Gastrocnemius medialis (tissue), 4 donors: ENCODE measurements around the gene ANKRD53. TPM values are rescaled to one million over a fixed set of nuclear protein-coding genes. Genes with fewer than 3 reads are reported as not detected.

ENCODE experiments used
- ATAC-seq, 2 donors: fragments of 150-250 bp; one replicate each; pipeline ENCODE4 v1.9.1; 2016
- DNase-seq, 2 donors: peaks; one replicate each; pipeline ENCODE4 v3.0.0-alpha.2; 2019
- H3K27ac ChIP-seq, 4 donors: fragments of 200-600 bp; sonication (generic); 1 replicate in 1 of 4; 2 replicates in 3 of 4; pipeline ENCODE4 v1.5.1; 2016 to 2018; ENCODE audit warnings: mild to moderate bottlenecking in 2 of 4, moderate library complexity in 1 of 4
- H3K27me3 ChIP-seq, 3 donors: fragments of 200-600 bp; sonication (generic) in 2 of 3; 1 replicate in 1 of 3; 2 replicates in 2 of 3; pipeline versions ENCODE4 v1.5.1 to v1.6.0; 2016 to 2019; ENCODE audit warnings: mild to moderate bottlenecking in 1 of 3, moderate library complexity in 1 of 3
- H3K36me3 ChIP-seq, 2 donors: fragments of 200-600 bp; sonication (generic) in 1 of 2; one replicate each; pipeline ENCODE4 v1.5.1; 2017 to 2018
- H3K4me1 ChIP-seq, 2 donors: fragments of 200-600 bp; sonication (generic) in 1 of 2; one replicate each; pipeline ENCODE4 v1.5.1; 2016 to 2017; ENCODE audit warnings: mild to moderate bottlenecking in 2 of 2
- H3K4me3 ChIP-seq, 4 donors: fragments of 200-600 bp; sonication (generic) in 3 of 4; 1 replicate in 1 of 4; 2 replicates in 3 of 4; pipeline ENCODE4 v1.5.1; 2016 to 2019; ENCODE audit warnings: mild to moderate bottlenecking in 2 of 4
- H3K9me3 ChIP-seq, 3 donors: fragments of 200-600 bp; sonication (generic) in 2 of 3; 1 replicate in 1 of 3; 2 replicates in 2 of 3; pipeline ENCODE4 v1.5.1; 2016 to 2019
- CTCF ChIP-seq, 5 experiments: fragments of 450-650 bp in 3 of 5; fragments of 200-600 bp in 2 of 5; sonication (generic) in 2 of 5; IDR thresholded peaks in 4 of 5; conservative IDR thresholded peaks in 1 of 5; 1 replicate in 4 of 5; 2 replicates in 1 of 5; pipeline ENCODE4 v1.5.1; 2016 to 2019; ENCODE audit warnings: antibody characterized with exemption in 5 of 5, mild to moderate bottlenecking in 3 of 5, moderate library complexity in 3 of 5
- POLR2A ChIP-seq, 2 donors: fragments of 450-650 bp; IDR thresholded peaks; one replicate each; pipeline ENCODE4 v1.6.1; 2017; ENCODE audit warnings: antibody characterized with exemption in 2 of 2, mild to moderate bottlenecking in 2 of 2, moderate library complexity in 2 of 2
- in situ Hi-C, 4 donors: fragments of 200-750 bp; cut with MboI; loops; one replicate each; pipeline versions ENCODE4 v1.15.0 to v1.8.0; 2017; ENCODE audit warnings: low sequenced_read_pairs in 4 of 4
- intact Hi-C: fragments of 100-400 bp; cut with DNase I; formaldehyde crosslinking; loops from one replicate; pipeline ENCODE4 v1.15.1; 2023; ENCODE audit warnings: low total_unique reads
- total RNA-seq, 4 donors: library from RNA; depleted of rRNA; stranded (reverse); fragments of >200 nt; gene quantifications; one replicate each; pipeline versions ENCODE4 v1.1.0 to v1.2.3, GENCODE V29; 2016

Gene ANKRD53
- total RNA-seq, result 1 to 10 TPM in 1 of 4 donors, under 1 TPM in 1, not detected in 2; 0.44 to 2.0 TPM

GRCh38 chr2:70978341-70979179 is at the start of gene ANKRD53:
Gene ANKRD53 (plus strand): TSS chr2:70978630. CDS start chr2:70978646, 16 bp downstream.
- in situ Hi-C loops (no loop called here), intact Hi-C loops (no loop called here)
- no peaks in the 10 kb centered on the region for H3K9me3 ChIP-seq
- ATAC-seq, result peak in 1 of 2 donors; percentile 18
- DNase-seq, result no peak
- H3K4me3 ChIP-seq, result peak within 1 kb of the TSS; percentile 53 to 73 (median 66)
- no peak for TF ChIP-seq POLR2A (IDR thresholded peaks at IDR 0.05)
- no peak for TF ChIP-seq CTCF (IDR thresholded peaks at IDR 0.05 in 4 of 5, conservative IDR thresholded peaks at IDR 0.05 in 1 of 5)
- no peaks in the 10 kb centered on the region for H3K36me3 ChIP-seq
- peaks cover 4 to 11% of the 10 kb centered on the region in 2 donors for H3K4me1 ChIP-seq
- H3K27me3 ChIP-seq, result peaks cover 0 to 6% (median 0%) of the 10 kb centered on the region in 3 donors
- peak within 1 kb of the TSS; percentile 64 to 81 (median 68) for H3K27ac ChIP-seq

GRCh38 chr2:70930371-70931329 is 47.8 kb upstream of the ANKRD53 start:
- in situ Hi-C loops (loop anchor here in 1 of 4 donors (25.0 kb wide), 1 partner anchor 143 kb away; the partner anchor contains the start of gene FIGLA), intact Hi-C loops (no loop called here)
- Histone ChIP-seq H3K27me3 (no peaks in the 10 kb centered on the region), H3K27ac (no peak overlapping the region), H3K4me1 (no peaks in the 10 kb centered on the region), H3K9me3 (no peaks in the 10 kb centered on the region), H3K4me3 (no peak overlapping the region), H3K36me3 (no peaks in the 10 kb centered on the region)
- DNase-seq (no peak), ATAC-seq (no peak)
- no peak for TF ChIP-seq POLR2A (IDR thresholded peaks at IDR 0.05)
- no peak for TF ChIP-seq CTCF (IDR thresholded peaks at IDR 0.05 in 4 of 5, conservative IDR thresholded peaks at IDR 0.05 in 1 of 5)

GRCh38 chr2:70931376-70932000 is 46.9 kb upstream of the ANKRD53 start:
- intact Hi-C loops (no loop called here), in situ Hi-C loops (loop anchor here in 1 of 4 donors (25.0 kb wide), 1 partner anchor 144 kb away; the partner anchor contains the start of gene FIGLA)
- DNase-seq (no peak), ATAC-seq (no peak)
- no peaks in the 10 kb centered on the region for H3K36me3 ChIP-seq
- no peaks in the 10 kb centered on the region for H3K4me1 ChIP-seq
- H3K9me3 ChIP-seq, result no peaks in the 10 kb centered on the region
- H3K4me3 ChIP-seq, result no peak overlapping the region
- no peak overlapping the region for H3K27ac ChIP-seq
- TF ChIP-seq CTCF (IDR thresholded peaks at IDR 0.05 in 4 of 5, conservative IDR thresholded peaks at IDR 0.05 in 1 of 5) (no peak), POLR2A (IDR thresholded peaks at IDR 0.05) (no peak)
- no peaks in the 10 kb centered on the region for H3K27me3 ChIP-seq

GRCh38 chr2:70932631-70933230 is 45.7 kb upstream of the ANKRD53 start:
- in situ Hi-C loops, result loop anchor here in 1 of 4 donors (25.0 kb wide), 1 partner anchor 145 kb away; the partner anchor contains the start of gene FIGLA
- no peaks in the 10 kb centered on the region for H3K9me3 ChIP-seq
- no peak overlapping the region for H3K27ac ChIP-seq
- H3K4me1 ChIP-seq, result no peaks in the 10 kb centered on the region
- DNase-seq (no peak), ATAC-seq (no peak)
- H3K4me3 ChIP-seq, result no peak overlapping the region
- intact Hi-C loops, result no loop called here
- H3K27me3 ChIP-seq, result no peaks in the 10 kb centered on the region
- TF ChIP-seq POLR2A (IDR thresholded peaks at IDR 0.05) (no peak), CTCF (IDR thresholded peaks at IDR 0.05 in 4 of 5, conservative IDR thresholded peaks at IDR 0.05 in 1 of 5) (no peak)
- H3K36me3 ChIP-seq, result no peaks in the 10 kb centered on the region
